NCI-H1417 treated with DMSO at 0.1 percent for 48 hours (cell line): ENCODE data around the gene ASAP3.

Experiments used
- DNase-seq: peaks from one replicate; lab custom pipeline; 2025; lab: John Stamatoyannopoulos, UW

Gene ASAP3

DNA sequence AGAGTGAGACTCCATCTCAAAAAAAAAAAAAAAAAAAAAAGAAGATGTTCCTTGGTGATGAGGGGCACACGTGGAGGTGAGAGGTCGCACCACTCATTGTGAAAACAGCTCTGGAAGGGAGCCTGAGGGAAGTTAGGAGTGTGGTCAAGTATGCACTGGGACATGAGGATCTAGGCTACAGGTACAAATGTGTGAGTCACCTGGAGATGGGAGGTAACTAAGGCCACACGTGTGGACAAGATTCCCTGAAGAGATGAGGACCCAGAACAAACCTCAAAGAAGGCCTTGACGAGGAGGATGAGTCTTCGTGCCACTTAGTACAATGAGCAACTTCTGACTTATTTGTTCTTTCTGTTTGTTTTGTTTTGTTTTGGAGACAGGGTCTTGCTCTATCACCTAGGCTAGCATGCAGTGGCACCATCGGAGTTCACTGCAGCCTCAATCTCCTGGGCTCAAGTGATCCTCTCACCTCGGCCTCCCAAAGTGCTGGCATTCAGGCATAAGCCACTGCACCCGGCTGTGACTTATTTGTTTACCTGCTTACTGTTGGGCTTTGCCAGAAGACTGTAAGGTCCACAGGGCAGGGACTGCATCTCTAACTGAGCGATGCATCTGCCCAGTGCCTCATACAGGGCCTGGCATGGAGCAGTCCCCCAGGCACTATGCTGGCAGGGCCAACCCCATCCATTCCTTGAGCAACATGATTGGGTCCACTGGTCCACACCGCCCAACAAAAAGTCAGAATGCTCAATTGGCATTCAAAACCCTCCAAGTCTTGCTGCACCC lies 6.4 kb downstream of the ASAP3 start:
- DNase-seq: no peak

GRCh38 chr1:23475641-23476040 lies 8.3 kb downstream of the ASAP3 start:
- no peak for DNase-seq

GRCh38 chr1:23475134-23475628 lies 8.8 kb downstream of the ASAP3 start:
- DNase-seq: no peak

DNA sequence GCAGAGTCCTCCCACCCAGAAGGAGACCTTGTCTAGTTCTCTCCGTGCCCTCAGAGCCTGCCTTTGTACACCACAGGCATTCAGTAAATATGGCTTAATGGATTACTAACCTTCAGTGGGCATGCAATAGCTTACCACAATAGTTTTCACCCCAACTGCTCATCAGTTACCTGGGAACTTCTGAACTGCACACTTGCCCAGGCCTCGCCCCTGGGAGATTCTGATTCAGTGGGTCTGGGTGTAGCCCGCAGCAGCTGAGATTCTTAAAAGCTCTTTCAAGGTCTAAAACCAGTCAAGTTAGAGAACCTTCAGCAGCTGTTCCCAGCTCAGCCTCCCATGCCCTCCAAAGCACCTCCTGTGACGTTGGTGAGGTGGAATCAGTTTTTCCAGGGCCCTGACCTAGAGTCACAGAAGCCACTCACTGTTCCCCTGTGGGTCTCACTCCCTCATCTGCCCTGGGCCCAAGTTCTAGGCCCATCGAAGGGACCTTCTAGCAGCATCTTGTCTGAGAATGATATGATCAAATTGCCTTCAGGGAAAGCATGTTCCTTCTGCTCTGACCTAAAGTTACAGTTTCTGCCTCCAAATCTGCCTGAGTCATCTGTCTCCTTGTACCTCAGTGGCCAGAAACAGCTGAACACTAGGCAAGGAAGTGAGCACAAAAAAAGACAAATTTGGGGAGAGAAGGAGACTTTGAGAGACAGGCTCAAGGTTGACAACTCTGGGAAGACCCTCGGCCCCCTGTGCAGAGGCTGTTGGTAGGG lies 10.8 kb downstream of the ASAP3 start:
- no peak for DNase-seq

DNA sequence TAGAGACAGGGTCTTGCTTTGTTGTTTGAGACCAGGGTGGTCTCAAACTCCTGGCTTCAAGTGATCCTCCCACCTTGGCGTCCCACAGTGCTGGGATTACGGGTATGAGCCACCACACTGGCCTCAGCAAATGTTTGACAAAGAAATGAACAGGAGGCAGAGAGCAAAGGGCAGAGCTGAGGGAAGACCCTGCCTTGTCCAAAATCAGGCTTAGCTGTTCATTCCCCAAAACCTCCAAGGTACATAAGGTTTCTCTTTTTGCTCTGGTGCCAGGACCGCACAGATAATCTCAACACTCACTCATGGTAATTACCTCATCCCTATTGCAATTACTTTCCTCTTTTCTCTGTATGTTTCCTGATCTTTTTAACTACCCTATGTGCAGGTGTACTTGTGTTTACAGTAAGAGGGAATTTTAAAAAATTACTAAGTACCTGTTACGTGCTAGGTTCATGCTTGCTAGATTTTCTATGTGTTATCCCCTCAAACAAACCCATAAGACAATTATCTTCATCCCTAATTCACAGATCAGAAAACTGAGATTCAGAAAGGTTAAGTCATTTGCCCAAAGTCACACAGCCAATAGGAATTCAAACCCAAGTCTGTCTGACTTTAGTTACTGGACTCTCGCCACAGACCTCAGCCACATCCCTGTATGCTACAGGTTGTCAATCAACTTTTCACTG lies 11.5 kb downstream of the ASAP3 start:
- DNase-seq: no peak

DNA sequence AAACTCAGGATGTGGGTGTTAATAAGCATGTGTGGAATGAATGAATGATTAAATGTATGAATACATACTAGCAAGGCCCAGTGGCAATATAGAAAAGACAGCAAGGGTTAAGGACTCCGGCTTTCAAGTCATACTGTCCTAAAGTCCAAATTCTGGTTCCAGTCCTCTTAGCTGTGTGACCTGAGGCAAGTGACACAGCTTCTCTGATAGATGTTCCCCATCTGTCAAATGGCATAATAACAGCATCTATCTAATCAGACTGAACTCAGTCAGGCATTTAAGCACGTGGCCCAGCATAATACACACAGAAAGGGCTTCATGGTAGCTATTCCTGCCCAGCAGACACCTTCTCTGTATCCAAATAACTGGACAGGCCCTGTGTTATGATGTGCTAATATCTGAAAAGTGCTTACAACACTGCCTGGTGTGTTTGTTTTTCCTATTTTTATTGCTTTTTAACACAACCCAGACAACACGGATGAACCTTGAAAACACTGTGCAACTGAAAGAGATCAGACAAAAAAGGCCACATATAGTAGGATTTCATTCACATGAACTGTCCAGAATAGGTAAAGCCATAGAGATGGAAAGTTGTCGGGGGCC lies 12.4 kb downstream of the ASAP3 start:
- no peak for DNase-seq

GRCh38 chr1:23470282-23471070 lies 13.5 kb downstream of the ASAP3 start:
- DNase-seq: no peak

- no peak for DNase-seq
Measured at GRCh38 chr1:23469372-23469982, 14.5 kb downstream of the ASAP3 start.

- no peak for DNase-seq
Measured at GRCh38 chr1:23466423-23466989, 17.5 kb downstream of the ASAP3 start.

DNA sequence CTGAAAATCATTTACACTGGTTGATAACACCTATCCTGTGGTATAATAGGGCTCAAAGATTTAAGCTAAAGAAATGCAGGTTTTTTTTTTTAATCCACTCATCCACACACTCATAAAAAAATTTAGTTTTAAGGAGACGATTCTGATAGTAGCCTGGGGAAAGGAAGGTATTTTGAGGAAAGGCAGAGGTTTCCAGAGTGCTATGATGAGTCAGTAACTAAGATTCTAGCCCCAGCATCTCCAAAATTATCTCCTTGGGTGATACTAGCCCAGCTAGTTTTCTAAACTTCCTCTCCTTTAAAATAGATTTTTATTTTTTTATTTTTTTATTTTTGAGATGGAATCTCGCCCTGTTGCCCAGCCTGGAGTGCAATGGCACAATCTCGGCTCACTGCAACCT lies 20.7 kb downstream of the ASAP3 start:
- DNase-seq: no peak

GRCh38 chr1:23462766-23463165 lies 21.2 kb downstream of the ASAP3 start:
- DNase-seq: no peak

DNA sequence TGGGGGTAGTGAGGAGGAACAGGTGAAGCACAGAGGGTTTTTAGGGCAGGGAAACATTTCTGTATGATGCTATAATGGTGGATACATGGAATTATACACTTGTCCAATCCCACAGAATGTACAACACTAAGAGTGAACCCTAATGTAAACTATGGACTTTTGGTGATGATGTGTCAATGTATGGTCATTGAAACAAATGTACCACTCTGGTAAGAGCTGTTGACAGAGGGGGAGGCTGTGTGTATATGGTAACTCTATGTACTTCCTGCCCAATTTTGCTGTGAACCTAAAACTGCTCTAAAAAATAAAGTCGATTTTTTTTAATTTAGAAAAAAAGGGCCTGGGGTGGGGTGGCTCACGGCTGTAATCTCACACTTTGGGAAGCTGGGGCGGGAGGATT lies 22.9 kb downstream of the ASAP3 start:
- DNase-seq: no peak

DNA sequence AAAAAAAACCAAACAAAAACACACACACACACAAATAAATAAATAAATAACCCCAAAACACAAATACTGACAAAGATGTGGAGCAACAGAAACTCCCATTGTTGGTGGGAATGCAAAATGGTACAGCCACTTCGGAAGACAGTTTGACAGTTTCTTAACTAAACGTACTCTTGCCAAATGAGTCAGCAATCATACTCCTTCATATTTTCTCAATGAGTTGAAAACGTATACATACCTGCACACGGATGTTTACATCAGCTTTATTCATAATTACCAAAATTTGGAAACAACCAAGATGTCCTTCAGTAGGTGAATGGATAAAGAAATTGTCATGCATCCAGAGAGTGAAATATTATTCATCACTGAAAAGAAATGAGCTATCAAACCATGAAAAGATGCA lies 23.5 kb downstream of the ASAP3 start:
- DNase-seq: no peak

DNA sequence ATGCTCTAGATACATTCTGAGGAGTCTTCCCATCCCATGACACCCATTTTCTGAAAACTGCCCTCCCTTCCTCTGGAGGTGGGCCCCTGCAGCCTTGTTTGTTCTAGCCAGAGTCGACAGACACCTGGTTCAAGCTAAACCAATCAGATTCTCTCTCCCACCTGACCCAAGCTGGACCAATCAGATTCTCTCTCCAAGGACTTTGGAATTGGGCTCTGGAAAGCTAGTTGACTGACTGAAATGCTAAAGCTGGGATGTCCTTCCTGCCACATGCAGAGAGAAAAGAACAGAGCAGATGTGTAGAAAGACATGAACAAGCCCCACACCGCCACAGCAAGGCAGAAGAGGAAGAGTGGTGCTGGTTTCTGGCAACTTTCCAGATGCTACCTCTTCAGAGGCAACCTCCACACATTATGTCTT lies 24.6 kb downstream of the ASAP3 start:
- no peak for DNase-seq

DNA sequence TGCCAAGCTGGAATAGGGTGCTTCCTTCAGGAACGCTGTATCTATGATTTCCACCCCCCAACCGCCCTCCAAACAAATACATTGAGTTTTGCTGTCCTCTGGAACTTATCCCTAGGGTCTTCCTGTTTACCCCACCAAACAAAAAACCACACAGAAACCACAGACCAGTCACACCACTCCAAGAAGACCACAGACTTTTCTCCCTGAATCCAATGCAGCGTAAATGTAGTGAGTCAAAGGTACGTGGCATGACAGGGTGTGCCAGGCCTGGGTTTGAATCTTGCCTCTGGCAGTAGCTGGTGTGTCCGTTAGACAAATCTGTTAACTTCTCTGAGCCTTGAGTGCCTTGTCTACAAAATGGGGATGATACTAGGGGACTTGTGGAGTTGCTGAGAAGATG lies 27.8 kb downstream of the ASAP3 start:
- DNase-seq: no peak

DNA sequence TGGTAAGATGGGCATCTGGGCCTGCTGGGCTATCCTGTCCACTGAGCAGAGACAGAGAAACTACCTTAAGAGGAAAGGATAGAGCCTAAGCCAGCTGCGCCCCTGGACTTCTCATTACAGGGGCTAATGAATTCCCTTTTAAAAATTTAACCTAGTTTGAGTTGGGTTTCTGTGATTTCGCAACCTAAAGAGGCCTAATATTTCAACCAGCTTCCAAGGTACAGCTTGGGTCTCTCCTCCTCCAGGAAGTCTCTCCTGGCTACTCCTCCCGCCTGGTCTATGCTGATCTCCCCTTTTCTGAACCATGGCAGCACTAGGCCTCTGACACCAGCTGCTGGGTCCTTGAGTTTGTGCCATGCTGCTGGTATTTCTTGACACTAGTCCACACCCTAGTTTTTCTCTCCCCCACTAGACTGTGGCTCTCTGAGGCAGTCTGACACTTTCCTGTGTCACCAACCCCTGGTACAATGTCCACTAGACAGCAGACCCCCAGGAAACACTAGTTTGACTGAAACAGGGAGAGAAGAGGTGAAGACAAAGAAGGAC lies 30.5 kb downstream of the ASAP3 start:
- no peak for DNase-seq

- no peak for DNase-seq
Measured at GRCh38 chr1:23452011-23452411, 32.0 kb downstream of the ASAP3 start.

- DNase-seq: no peak
Measured at GRCh38 chr1:23451441-23451840, 32.5 kb downstream of the ASAP3 start.

GRCh38 chr1:23450894-23451293 lies 33.1 kb downstream of the ASAP3 start:
- DNase-seq: no peak

- no peak for DNase-seq
Measured at GRCh38 chr1:23449958-23450357, 34.0 kb downstream of the ASAP3 start.
